ENCODE data around the gene IRF2.

IRF2 gene

GRCh38 chr4:184448821-184449220 lies 25.5 kb downstream of the IRF2 start:
- Histone ChIP-seq H3K36me3 (peaks cover 7% of the 10 kb centered on the region), H3K27ac (peak overlapping the region; percentile 86), H3K4me3 (ENCODE audit: low read depth in 1 of 2, low read length in 1 of 2) (peak overlapping the region; percentile 41 to 58), H3K4me1 (ENCODE audit: control insufficient read depth in 1 of 2, insufficient read depth in 1 of 2, low read depth in 1 of 2, low read length in 1 of 2) (peaks cover 87 to 98% of the 10 kb centered on the region in 2 experiments), H3K9me3 (no peaks in the 10 kb centered on the region), H3K27me3 (no peaks in the 10 kb centered on the region)
- TF ChIP-seq, protein P1, sequence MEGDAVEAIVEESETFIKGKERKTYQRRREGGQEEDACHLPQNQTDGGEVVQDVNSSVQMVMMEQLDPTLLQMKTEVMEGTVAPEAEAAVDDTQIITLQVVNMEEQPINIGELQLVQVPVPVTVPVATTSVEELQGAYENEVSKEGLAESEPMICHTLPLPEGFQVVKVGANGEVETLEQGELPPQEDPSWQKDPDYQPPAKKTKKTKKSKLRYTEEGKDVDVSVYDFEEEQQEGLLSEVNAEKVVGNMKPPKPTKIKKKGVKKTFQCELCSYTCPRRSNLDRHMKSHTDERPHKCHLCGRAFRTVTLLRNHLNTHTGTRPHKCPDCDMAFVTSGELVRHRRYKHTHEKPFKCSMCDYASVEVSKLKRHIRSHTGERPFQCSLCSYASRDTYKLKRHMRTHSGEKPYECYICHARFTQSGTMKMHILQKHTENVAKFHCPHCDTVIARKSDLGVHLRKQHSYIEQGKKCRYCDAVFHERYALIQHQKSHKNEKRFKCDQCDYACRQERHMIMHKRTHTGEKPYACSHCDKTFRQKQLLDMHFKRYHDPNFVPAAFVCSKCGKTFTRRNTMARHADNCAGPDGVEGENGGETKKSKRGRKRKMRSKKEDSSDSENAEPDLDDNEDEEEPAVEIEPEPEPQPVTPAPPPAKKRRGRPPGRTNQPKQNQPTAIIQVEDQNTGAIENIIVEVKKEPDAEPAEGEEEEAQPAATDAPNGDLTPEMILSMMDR (IDR thresholded peaks at IDR 0.05) = no peak

DNA sequence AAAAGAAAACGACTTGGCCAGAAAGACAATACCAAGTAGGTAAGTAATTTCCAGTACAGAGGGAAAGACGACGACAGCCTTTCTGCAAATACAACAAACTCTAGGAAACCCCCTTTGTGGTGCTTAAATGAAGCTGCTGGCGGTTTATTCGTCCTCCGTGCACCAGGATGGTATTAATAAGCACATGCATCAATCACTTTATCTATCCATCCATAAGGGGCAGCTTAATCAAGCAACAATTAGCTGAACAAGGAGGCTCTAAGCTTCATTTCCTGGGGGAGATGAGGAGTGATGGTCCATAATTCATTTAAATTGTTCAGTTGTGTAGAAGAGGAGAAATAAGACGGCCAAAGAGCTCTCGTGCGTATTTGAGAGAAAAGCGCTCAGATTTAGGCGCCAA lies 26.2 kb downstream of the IRF2 start:
- peaks cover 82 to 93% of the 10 kb centered on the region in 2 experiments for H3K4me1 ChIP-seq (ENCODE audit: control insufficient read depth in 1 of 2, insufficient read depth in 1 of 2, low read depth in 1 of 2, low read length in 1 of 2)
- no peaks in the 10 kb centered on the region for H3K27me3 ChIP-seq
- peaks cover 7% of the 10 kb centered on the region for H3K36me3 ChIP-seq
- H3K27ac ChIP-seq = peak overlapping the region; percentile 86
- peak overlapping the region; percentile 41 to 58 for H3K4me3 ChIP-seq (ENCODE audit: low read depth in 1 of 2, low read length in 1 of 2)
- no peaks in the 10 kb centered on the region for H3K9me3 ChIP-seq
- TF ChIP-seq, protein P1 (IDR thresholded peaks at IDR 0.05) = no peak

DNA sequence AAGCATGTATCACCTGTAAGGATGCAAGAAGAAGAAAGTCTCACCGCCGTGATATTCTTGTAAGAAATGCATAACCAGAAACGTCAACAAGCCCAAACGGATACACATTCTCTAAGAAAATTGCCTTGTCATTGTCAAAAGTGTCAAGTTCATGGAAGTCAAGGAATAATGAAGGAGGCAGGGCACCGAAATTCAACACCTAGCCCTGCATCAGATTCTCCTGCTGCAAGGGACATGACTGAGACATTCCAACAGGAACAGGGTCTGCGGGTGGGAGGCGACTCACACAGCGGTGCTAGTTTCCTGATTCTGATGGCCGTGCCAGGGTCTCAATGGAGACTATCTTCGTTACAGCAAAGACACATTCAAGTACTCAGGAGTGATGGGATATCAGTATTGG lies 26.7 kb downstream of the IRF2 start:
- no peaks in the 10 kb centered on the region for H3K27me3 ChIP-seq
- TF ChIP-seq, protein P1 (IDR thresholded peaks at IDR 0.05) = no peak
- no peaks in the 10 kb centered on the region for H3K9me3 ChIP-seq
- H3K4me1 ChIP-seq (ENCODE audit: control insufficient read depth in 1 of 2, insufficient read depth in 1 of 2, low read depth in 1 of 2, low read length in 1 of 2) = peaks cover 78 to 88% of the 10 kb centered on the region in 2 experiments
- H3K4me3 ChIP-seq (ENCODE audit: low read depth in 1 of 2, low read length in 1 of 2) = peak overlapping the region in 1 of 2 experiments; percentile 58
- peaks cover 7% of the 10 kb centered on the region for H3K36me3 ChIP-seq
- peak overlapping the region; percentile 86 for H3K27ac ChIP-seq

DNA sequence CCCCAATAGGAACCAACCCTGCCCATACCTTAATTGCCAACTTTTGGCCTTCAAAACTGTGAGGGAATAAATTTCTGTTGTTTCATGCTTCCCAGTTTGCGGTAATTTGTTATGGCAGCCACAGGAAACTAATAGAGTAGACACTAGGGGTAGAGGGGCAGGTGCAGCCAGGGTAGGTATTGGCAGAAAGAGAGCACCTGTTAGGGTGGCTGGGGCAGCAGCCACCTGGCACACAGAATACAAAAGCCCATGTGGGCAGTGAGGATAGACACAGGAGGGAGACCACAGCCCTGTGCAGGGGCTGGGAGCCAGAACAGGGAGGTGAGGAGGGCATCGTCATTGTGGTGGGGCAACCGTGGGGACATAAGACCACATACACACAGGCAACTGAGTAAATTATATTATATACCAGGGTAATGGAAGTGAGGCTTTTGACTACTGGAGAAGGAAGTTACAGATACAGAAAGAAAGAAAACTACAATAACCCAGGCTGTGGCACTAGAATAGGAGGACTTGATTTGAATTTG lies 28.2 kb downstream of the IRF2 start:
- H3K4me1 ChIP-seq (ENCODE audit: control insufficient read depth in 1 of 2, insufficient read depth in 1 of 2, low read depth in 1 of 2, low read length in 1 of 2) = peaks cover 63 to 78% of the 10 kb centered on the region in 2 experiments
- peak overlapping the region; percentile 86 for H3K27ac ChIP-seq
- no peaks in the 10 kb centered on the region for H3K27me3 ChIP-seq
- no peaks in the 10 kb centered on the region for H3K36me3 ChIP-seq
- no peak overlapping the region for H3K4me3 ChIP-seq (ENCODE audit: low read depth in 1 of 2, low read length in 1 of 2)
- H3K9me3 ChIP-seq = no peaks in the 10 kb centered on the region
- TF ChIP-seq, protein P1 (IDR thresholded peaks at IDR 0.05) = no peak

- Histone ChIP-seq H3K9me3 (no peaks in the 10 kb centered on the region), H3K36me3 (peaks cover 6% of the 10 kb centered on the region), H3K4me1 (ENCODE audit: control insufficient read depth in 1 of 2, insufficient read depth in 1 of 2, low read depth in 1 of 2, low read length in 1 of 2) (peaks cover 57 to 69% of the 10 kb centered on the region in 2 experiments), H3K4me3 (ENCODE audit: low read depth in 1 of 2, low read length in 1 of 2) (peak overlapping the region; percentile 2 to 17), H3K27me3 (no peaks in the 10 kb centered on the region), H3K27ac (peak overlapping the region; percentile 86)
- TF ChIP-seq, protein P1 (IDR thresholded peaks at IDR 0.05) = no peak
Measured at GRCh38 chr4:184444953-184445309, 29.4 kb downstream of the IRF2 start.

All from neutrophil (primary cell).